Thyroid gland (tissue), 4 donors: ENCODE measurements around the gene ZNF654. TPM values are rescaled to one million over a fixed set of nuclear protein-coding genes. Genes with fewer than 3 reads are reported as not detected.

ENCODE experiments used
- DNase-seq, 2 donors: peaks; one replicate each; pipeline ENCODE4 v3.0.0-alpha.2; 2019
- H3K27ac ChIP-seq, 3 donors: fragments of 200-600 bp; sonication (generic); 1 replicate in 2 of 3; 2 replicates in 1 of 3; pipeline ENCODE4 v1.5.1; 2016 to 2019; ENCODE audit warnings: mild to moderate bottlenecking in 1 of 3, moderate library complexity in 1 of 3
- H3K27me3 ChIP-seq: fragments of 200-600 bp; sonication (generic); one replicate; pipeline ENCODE4 v1.5.1; 2019
- H3K36me3 ChIP-seq, 2 donors: fragments of 200-600 bp; sonication (generic); one replicate each; pipeline ENCODE4 v1.5.1; 2016 to 2019
- H3K4me1 ChIP-seq, 2 donors: fragments of 200-600 bp; sonication (generic); one replicate each; pipeline ENCODE4 v1.5.1; 2017 to 2019
- H3K4me3 ChIP-seq, 3 donors: fragments of 200-600 bp; sonication (generic); replicated peaks in 1 of 3; 1 replicate in 2 of 3; 2 replicates in 1 of 3; pipeline ENCODE4 v1.5.1; 2016; ENCODE audit warnings: mild to moderate bottlenecking in 1 of 3
- H3K9me3 ChIP-seq: fragments of 200-600 bp; sonication (generic); one replicate; pipeline ENCODE4 v1.5.1; 2017
- CTCF ChIP-seq, 6 experiments: fragments of 200-600 bp in 3 of 6; fragments of 450-650 bp in 3 of 6; sonication (generic) in 3 of 6; IDR thresholded peaks; one replicate each; pipeline ENCODE4 v1.5.1; 2016 to 2019; ENCODE audit warnings: antibody characterized with exemption in 6 of 6, mild to moderate bottlenecking in 2 of 6, inconsistent platforms in 1 of 6, moderate library complexity in 1 of 6
- POLR2A ChIP-seq, 2 donors: fragments of 450-650 bp; IDR thresholded peaks; one replicate each; pipeline ENCODE4 v1.6.1; 2017; ENCODE audit warnings: antibody characterized with exemption in 2 of 2, mild to moderate bottlenecking in 2 of 2, moderate library complexity in 1 of 2
- WGBS, 2 donors: methylation state at CpG; one replicate each; pipeline ENCODE4 v1.1.5; 2017; 5-methylcytosine and 5-hydroxymethylcytosine counted together
- intact Hi-C: fragments of 100-400 bp; cut with DNase I; formaldehyde crosslinking; loops from one replicate; pipeline ENCODE4 v1.15.1; 2023
- total RNA-seq, 4 donors: library from RNA; depleted of rRNA; stranded (reverse); fragments of >200 nt; gene quantifications; one replicate each; pipeline ENCODE4 v1.2.3, GENCODE V29; 2016

Gene ZNF654
- total RNA-seq, 4 donors from 2014 or later: 14.0 to 28.8 (median 15.7) TPM

DNA sequence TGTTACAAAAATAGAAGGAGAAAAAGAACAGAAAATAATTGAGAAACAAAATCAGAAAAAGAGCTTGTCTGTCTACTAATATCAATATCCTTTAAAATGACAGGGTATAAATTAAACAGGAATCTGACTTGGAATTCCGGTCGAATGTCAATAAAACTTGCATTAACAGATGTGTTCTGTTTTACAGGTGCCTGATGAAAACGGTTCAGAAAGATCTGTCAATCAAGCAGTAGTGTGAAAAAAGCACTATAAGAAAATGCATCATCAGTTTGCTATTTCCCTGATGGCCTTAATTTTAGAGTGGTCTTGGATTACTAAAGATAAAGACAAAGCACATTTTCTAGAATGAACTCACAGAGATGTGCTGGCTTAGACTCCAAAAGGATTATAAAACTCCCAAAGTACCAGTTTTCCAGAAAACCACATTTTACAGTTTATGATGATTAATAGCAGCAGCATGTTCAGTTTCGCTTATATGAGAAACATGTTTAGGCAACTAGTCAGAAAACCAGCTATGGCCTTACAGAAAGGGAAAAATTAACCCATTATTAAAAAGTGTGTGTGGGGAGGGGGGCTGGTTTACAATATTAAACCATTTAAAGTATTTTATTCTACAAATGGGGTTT lies 82.5 kb downstream of the ZNF654 start:
- Histone ChIP-seq H3K36me3 (peaks cover 3% of the 10 kb centered on the region in 2 donors), H3K4me3 (no peak overlapping the region), H3K4me1 (no peaks in the 10 kb centered on the region), H3K27me3 (no peaks in the 10 kb centered on the region), H3K9me3 (no peaks in the 10 kb centered on the region), H3K27ac (no peak overlapping the region)
- WGBS, 2 donors: 70 to 78% methylated on average over 4 of the region's 4 CpGs
- TF ChIP-seq POLR2A (IDR thresholded peaks at IDR 0.05) (no peak), CTCF (IDR thresholded peaks at IDR 0.05) (no peak)
- DNase-seq: no peak
- intact Hi-C loops: no loop called here

- peaks cover 0 to 3% of the 10 kb centered on the region in 2 donors for H3K36me3 ChIP-seq
- DNase-seq: no peak
- TF ChIP-seq POLR2A (IDR thresholded peaks at IDR 0.05) (no peak), CTCF (IDR thresholded peaks at IDR 0.05) (no peak)
- no peaks in the 10 kb centered on the region for H3K4me1 ChIP-seq
- H3K27ac ChIP-seq: no peak overlapping the region
- intact Hi-C loops: no loop called here
- no peak overlapping the region for H3K4me3 ChIP-seq
- no peaks in the 10 kb centered on the region for H3K9me3 ChIP-seq
- 87 to 91% methylated on average over 3 of the region's 3 CpGs for whole genome bisulfite sequencing, 2 donors
- H3K27me3 ChIP-seq: no peaks in the 10 kb centered on the region
These were observed 83.1 kb downstream of the ZNF654 start for GRCh38 chr3:88142094-88142624.

GRCh38 chr3:88147261-88147660 lies 88.2 kb downstream of the ZNF654 start:
- H3K4me3 ChIP-seq: no peak overlapping the region
- H3K4me1 ChIP-seq: peaks cover 13 to 14% of the 10 kb centered on the region in 2 donors
- no peak for TF ChIP-seq POLR2A (IDR thresholded peaks at IDR 0.05)
- no peak for TF ChIP-seq CTCF (IDR thresholded peaks at IDR 0.05)
- H3K27ac ChIP-seq: no peak overlapping the region
- H3K36me3 ChIP-seq: no peaks in the 10 kb centered on the region
- intact Hi-C loops: no loop called here
- H3K9me3 ChIP-seq: no peaks in the 10 kb centered on the region
- no peak for DNase-seq
- H3K27me3 ChIP-seq: no peaks in the 10 kb centered on the region

GRCh38 chr3:88148651-88149050 lies 89.6 kb downstream of the ZNF654 start:
- peak overlapping the region in 2 of 3 donors; percentile 48 to 83 for H3K4me3 ChIP-seq
- DNase-seq: no peak
- H3K27me3 ChIP-seq: no peaks in the 10 kb centered on the region
- TF ChIP-seq POLR2A (IDR thresholded peaks at IDR 0.05) (no peak), CTCF (IDR thresholded peaks at IDR 0.05) (no peak)
- H3K27ac ChIP-seq: no peak overlapping the region
- intact Hi-C loops: no loop called here
- WGBS, 2 donors: 65 to 71% methylated on average over 17 of the region's 17 CpGs
- peaks cover 0 to 6% of the 10 kb centered on the region in 2 donors for H3K36me3 ChIP-seq
- H3K9me3 ChIP-seq: no peaks in the 10 kb centered on the region
- peaks cover 13 to 14% of the 10 kb centered on the region in 2 donors for H3K4me1 ChIP-seq

GRCh38 chr3:88149101-88149508 lies 90.0 kb downstream of the ZNF654 start:
- no peaks in the 10 kb centered on the region for H3K9me3 ChIP-seq
- no peak for DNase-seq
- WGBS, 2 donors: 0 to 1% methylated on average over 16 of the region's 16 CpGs
- peaks cover 13 to 14% of the 10 kb centered on the region in 2 donors for H3K4me1 ChIP-seq
- H3K27ac ChIP-seq: peak overlapping the region in 2 of 3 donors; percentile 85 to 99
- TF ChIP-seq CTCF (IDR thresholded peaks at IDR 0.05) (no peak), POLR2A (IDR thresholded peaks at IDR 0.05) (no peak)
- no peaks in the 10 kb centered on the region for H3K27me3 ChIP-seq
- H3K4me3 ChIP-seq: peak overlapping the region in 2 of 3 donors; percentile 48 to 83
- peaks cover 0 to 6% of the 10 kb centered on the region in 2 donors for H3K36me3 ChIP-seq
- intact Hi-C loops: no loop called here
